Non-pigmented ciliary epithelial cell (primary cell): ENCODE data around the gene ATP13A4.

ENCODE experiments used
- DNase-seq: peaks from one replicate; pipeline ENCODE4 v3.0.0-alpha.2; 2010; ENCODE audit warnings: low read depth

Gene ATP13A4

DNA sequence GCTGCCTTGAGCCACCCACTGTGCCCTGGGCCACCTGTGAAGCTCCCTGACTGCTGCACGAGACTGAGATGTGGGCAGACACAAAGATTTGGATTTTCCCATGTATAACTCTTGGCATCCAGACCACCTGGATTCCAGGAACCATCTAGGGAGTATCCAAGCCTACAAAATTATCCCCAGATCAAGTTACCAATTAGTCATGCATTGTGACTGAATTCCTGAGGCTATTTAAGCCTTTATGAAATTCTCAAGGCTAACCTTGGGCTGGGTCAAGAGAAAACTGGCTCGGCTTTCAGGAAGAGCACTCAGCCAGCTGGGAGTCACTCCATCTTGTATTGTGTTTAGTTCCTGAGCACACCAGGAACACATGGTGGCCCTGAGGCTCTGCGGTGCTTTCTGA is 162.8 kb downstream of the ATP13A4 start:
- DNase-seq = peak; percentile 6

DNA sequence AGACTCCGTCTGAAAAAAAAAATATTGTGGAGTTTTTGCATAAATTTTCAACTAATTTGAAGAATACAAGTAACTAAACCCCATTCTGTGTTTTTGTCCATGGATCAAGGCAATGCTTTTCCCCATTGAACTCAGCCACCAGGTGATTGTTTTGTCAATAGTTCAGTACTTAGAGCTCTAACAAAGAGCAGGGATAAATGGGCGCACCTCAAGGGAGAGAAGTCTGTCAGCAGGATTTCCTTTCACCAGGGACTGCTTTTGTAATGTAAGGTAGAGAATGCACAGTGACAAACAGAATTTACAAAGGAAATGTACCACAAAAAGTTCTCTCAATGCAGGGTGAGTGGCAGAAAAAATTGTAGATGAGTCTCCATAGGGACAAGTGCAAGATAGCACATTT is 165.4 kb downstream of the ATP13A4 start:
- no peak for DNase-seq

DNA sequence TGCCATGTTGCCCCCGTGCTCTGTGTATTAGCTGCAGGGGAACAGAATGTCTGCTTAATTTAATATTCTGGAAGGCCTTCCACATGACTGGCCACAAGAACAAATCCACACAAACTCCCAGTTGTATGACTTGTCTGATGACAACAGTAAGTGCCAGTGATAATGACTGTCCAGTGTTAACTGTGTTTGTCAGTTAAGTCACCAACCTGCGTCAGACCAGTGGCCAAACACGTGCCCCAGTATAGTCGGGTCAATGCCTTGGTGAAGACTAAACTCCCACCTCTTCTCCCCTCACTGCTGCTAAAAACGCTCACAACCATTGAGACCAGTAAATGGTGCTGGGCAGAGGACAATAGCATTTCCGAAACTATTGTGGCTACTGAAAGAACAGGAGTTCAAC is 166.3 kb downstream of the ATP13A4 start:
- DNase-seq = no peak

GRCh38 chr3:193387596-193387995 is 167.1 kb downstream of the ATP13A4 start:
- no peak for DNase-seq

GRCh38 chr3:193378706-193379105 is 176.0 kb downstream of the ATP13A4 start, which contains the start of gene ATP13A5:
TSS of gene ATP13A5 (minus strand) at chr3:193378753. CDS start at chr3:193378725, 28 bp downstream.
- DNase-seq = no peak

DNA sequence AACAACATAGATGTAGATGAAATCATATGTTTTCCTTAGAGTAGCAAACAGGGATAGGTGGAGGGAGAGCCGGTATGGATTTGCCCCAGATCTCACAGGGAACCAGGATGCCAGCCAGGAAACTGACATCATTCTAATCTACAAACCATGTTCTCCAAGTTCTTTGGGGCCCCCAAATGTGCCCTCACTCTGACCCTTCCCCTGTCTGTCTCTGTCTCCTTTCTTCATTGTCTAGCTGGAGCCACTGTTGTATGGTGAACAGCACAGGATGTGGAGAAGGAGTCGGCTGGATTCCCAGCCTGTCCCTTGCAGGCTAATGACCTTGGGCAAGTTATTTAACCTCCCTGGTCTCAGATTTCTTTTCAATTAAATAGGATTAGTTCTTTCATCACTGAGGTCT is 177.1 kb downstream of the ATP13A4 start:
- no peak for DNase-seq

GRCh38 chr3:193375614-193376013 is 179.1 kb downstream of the ATP13A4 start:
- DNase-seq = no peak

DNA sequence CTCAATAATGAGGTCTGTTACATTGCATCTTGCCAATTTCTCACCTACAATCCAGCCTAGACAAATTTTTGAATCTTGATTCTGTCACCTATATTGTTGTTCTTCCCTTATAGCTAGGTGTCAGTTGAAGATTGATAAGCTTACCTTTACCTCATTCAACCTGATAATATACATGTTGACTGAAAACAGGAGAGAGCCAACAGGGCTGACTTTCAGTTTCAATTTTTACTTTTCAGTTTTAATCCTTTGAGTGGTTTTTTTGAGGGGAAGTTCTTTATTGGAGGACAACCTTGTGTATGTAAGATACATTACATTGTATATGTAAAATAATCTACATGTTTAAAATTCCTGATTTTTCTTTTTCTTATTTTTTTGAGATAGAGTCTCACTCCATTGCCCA is 181.9 kb downstream of the ATP13A4 start:
- DNase-seq = no peak

DNA sequence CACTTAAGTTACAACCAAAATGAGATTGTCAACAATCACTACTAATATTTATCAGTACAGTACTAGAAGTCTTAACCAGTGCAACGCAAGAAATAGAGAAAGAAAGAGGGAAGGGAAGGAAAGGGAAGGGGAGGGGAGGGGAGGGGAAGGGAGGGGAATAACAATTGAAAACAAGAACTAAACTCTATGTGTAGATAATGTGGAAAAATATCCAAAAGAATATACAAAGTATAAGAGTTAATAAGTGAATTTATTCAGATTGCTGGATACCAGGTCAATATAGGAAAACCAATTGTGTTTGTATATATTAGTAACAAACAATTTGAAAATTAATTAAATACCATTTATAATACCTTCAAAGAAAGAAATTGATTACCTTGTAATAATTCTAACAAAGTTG is 186.8 kb downstream of the ATP13A4 start:
- no peak for DNase-seq

GRCh38 chr3:193357291-193357690 is 197.4 kb downstream of the ATP13A4 start:
- DNase-seq = no peak

DNA sequence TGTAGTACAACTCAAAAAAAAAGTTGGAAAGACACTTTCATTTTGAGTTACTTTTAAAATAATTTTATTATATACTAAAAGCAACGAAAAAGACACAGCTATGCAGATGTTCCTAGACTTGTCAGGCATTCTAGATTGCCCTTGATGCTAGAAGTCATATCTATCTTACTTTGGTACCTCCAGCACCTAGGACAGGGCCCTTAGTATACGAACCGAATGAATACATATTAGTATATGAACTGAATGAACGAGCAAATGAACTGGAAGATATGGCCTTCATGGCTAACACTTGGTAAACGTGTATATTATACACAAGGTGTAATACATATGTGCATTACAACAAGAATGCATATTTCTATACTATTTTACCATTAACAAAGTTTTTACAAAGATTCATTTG is 200.3 kb downstream of the ATP13A4 start:
- no peak for DNase-seq
